ENCODE measurements around the gene GJB3.
"Not testable (repeated sequence)": the region's sequence is repeated elsewhere in the genome, so short reads cannot be mapped to it uniquely, and the experiment has no call there.

DNA sequence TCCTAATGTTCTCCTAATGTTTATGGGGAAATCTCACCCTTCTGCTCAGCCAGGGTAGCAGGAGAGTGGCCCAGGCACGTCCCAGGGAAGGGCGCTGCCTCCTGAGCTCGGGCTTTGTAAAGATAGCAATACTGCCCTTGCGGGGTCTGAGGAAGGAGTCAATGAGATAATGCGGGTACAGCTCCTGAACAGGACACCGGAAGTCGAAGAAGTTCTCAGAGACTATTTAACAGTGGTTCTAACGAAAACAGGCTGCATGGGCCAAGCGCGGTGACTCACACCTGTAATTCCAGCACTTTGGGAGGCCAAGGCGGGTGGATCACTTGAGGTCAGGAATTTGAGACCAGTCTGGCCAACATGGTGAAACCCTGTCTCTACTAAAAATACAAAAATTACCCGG, 43.8 kb upstream of the GJB3 start:
- not testable (repeated sequence) for TF ChIP-seq CBX5 (IDR thresholded peaks at IDR 0.05; ENCODE audit: borderline replicate concordance, low read depth); HDAC2 (IDR thresholded peaks at IDR 0.05); SRSF1 (IDR thresholded peaks at IDR 0.05; ENCODE audit: low read depth, low read length)
- TF ChIP-seq, protein P1, sequence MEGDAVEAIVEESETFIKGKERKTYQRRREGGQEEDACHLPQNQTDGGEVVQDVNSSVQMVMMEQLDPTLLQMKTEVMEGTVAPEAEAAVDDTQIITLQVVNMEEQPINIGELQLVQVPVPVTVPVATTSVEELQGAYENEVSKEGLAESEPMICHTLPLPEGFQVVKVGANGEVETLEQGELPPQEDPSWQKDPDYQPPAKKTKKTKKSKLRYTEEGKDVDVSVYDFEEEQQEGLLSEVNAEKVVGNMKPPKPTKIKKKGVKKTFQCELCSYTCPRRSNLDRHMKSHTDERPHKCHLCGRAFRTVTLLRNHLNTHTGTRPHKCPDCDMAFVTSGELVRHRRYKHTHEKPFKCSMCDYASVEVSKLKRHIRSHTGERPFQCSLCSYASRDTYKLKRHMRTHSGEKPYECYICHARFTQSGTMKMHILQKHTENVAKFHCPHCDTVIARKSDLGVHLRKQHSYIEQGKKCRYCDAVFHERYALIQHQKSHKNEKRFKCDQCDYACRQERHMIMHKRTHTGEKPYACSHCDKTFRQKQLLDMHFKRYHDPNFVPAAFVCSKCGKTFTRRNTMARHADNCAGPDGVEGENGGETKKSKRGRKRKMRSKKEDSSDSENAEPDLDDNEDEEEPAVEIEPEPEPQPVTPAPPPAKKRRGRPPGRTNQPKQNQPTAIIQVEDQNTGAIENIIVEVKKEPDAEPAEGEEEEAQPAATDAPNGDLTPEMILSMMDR (IDR thresholded peaks at IDR 0.05 in 2 of 3, conservative IDR thresholded peaks at IDR 0.05 in 1 of 3; ENCODE audit: insufficient read depth in 2 of 3, low read depth in 1 of 3, low read length in 3 of 3), result not testable (repeated sequence)
- TF ChIP-seq, protein P2, sequence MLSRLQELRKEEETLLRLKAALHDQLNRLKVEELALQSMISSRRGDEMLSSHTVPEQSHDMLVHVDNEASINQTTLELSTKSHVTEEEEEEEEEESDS (CRISPR knock-in tag; IDR thresholded peaks at IDR 0.05), result not testable (repeated sequence)

Data from K562 (cell line).